Smooth muscle cell (in vitro differentiated cells): ENCODE measurements around the gene LRRC8C. TPM values are rescaled to one million over a fixed set of nuclear protein-coding genes. Genes with fewer than 3 reads are reported as not detected.

ENCODE experiments used
- DNase-seq: peaks from one replicate; lab custom pipeline; 2025; ENCODE audit not compliant: unreplicated experiment; lab: John Stamatoyannopoulos, UW
- H2AFZ ChIP-seq: fragments of 200-600 bp; sonication (generic); 2 replicates; pipeline ENCODE4 v1.6.0; 2016; ENCODE audit warnings: antibody characterized with exemption, low read depth, mild to moderate bottlenecking
- H3F3A ChIP-seq: fragments of 200-600 bp; sonication (generic); 2 replicates; pipeline ENCODE4 v1.6.0; 2017; ENCODE audit warnings: antibody characterized with exemption, low read depth
- H3K27ac ChIP-seq: fragments of 200-600 bp; sonication (generic); 2 replicates; pipeline ENCODE4 v1.5.1; 2016; ENCODE audit warnings: low read depth, mild to moderate bottlenecking
- H3K27me3 ChIP-seq: fragments of 200-600 bp; sonication (generic); 2 replicates; pipeline ENCODE4 v1.6.1; 2016; ENCODE audit warnings: low read depth, mild to moderate bottlenecking
- H3K36me3 ChIP-seq: fragments of 200-600 bp; sonication (generic); 2 replicates; pipeline ENCODE4 v1.5.1; 2016; ENCODE audit warnings: low read depth
- H3K4me1 ChIP-seq: fragments of 200-600 bp; sonication (generic); 2 replicates; pipeline ENCODE4 v1.5.1; 2016; ENCODE audit warnings: low read depth
- H3K4me2 ChIP-seq: fragments of 200-600 bp; sonication (generic); 2 replicates; pipeline ENCODE4 v1.6.0; 2016; ENCODE audit warnings: mild to moderate bottlenecking
- H3K4me3 ChIP-seq: fragments of 200-600 bp; sonication (generic); 2 replicates; pipeline ENCODE4 v1.5.1; 2016; ENCODE audit warnings: mild to moderate bottlenecking
- H3K79me2 ChIP-seq: fragments of 200-600 bp; sonication (generic); 2 replicates; pipeline ENCODE4 v1.6.0; 2016; ENCODE audit warnings: low read depth, mild to moderate bottlenecking
- H3K9ac ChIP-seq: fragments of 200-600 bp; sonication (generic); 2 replicates; pipeline ENCODE4 v1.6.0; 2016; ENCODE audit warnings: low read depth
- H3K9me3 ChIP-seq: fragments of 200-600 bp; sonication (generic); replicated peaks from 2 replicates; pipeline ENCODE4 v1.5.1; 2016; ENCODE audit warnings: low read depth
- H4K20me1 ChIP-seq: fragments of 200-600 bp; sonication (generic); 2 replicates; pipeline ENCODE4 v1.6.0; 2016; ENCODE audit warnings: low read depth
- CTCF ChIP-seq: fragments of 200-600 bp; sonication (generic); IDR thresholded peaks from 2 replicates; pipeline ENCODE4 v1.5.1; 2017; ENCODE audit warnings: borderline replicate concordance, mild to moderate bottlenecking, antibody characterized with exemption; ENCODE audit not compliant: insufficient read depth, poor library complexity, severe bottlenecking
- WGBS: methylation state at CpG from one replicate; pipeline ENCODE4 v1.1.7; 2016; ENCODE audit warnings: low lambda C conversion rate; 5-methylcytosine and 5-hydroxymethylcytosine counted together
- polyA plus RNA-seq: library from polyadenylated mRNA; unstranded; fragments of >200 nt; fragmentation: Nextera tagmentation; extraction: Ambion mirVana; gene quantifications from 2 replicates; pipeline ENCODE4 v1.2.1, GENCODE V29; 2016
- total RNA-seq: library from RNA; depleted of rRNA; stranded (reverse); fragments of >200 nt; gene quantifications from 2 replicates; pipeline ENCODE4 v1.2.3, GENCODE V29; 2014

The LRRC8C gene
- total RNA-seq (4.9 and 7.2 TPM in 2 replicates), polyA plus RNA-seq (2.2 and 2.6 TPM in 2 replicates)

DNA sequence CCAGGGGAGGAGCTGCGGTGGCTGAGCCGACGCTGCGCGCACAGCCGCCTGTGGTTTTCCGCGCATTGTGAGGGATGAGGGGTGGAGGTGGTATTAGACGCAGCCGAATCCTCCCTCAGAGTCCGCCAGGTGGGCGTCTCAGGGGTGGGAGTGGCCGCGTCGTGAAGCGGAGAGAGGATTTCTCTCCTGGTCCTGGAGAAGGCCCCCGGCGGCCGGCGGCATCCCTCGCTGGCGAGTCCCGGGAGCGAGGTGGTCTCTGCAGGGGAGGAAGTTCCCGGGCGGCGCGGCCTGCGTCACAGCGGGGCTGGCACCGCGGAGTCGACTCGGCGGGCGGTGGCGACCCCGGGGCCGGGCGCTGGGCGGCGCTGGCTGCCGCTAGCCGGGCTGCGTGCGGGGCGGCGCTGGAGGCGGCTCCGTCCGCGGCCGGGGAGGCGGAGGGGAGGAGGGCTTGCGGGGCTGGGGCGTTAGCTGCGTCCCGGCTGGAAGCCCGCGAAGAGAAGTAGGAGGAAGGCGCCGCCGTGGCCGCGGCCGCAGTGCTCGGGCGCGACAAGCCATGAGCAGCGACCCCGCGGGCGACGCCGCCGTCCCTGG lies at the start of gene LRRC8C:
TSS of gene LRRC8C (plus strand) at position 464 of the 591 bp plus-strand sequence. CDS start 53,354 bp downstream, outside the sequence.
- Histone ChIP-seq H3K79me2 (peaks cover 6% of the 10 kb centered on the region), H3K9me3 (no peaks in the 10 kb centered on the region), H3K4me2 (peak within 1 kb of the TSS; percentile 89), H4K20me1 (no peaks in the 10 kb centered on the region), H3K4me3 (peak within 1 kb of the TSS; percentile 86), H3K27me3 (peaks cover 5% of the 10 kb centered on the region), H3K9ac (peak within 1 kb of the TSS; percentile 61), H3K36me3 (no peaks in the 10 kb centered on the region), H3K27ac (no peak within 1 kb of the TSS), H2AFZ (peak within 1 kb of the TSS; percentile 97), H3F3A (no peaks in the 10 kb centered on the region), H3K4me1 (peaks cover 14% of the 10 kb centered on the region)
- peak; percentile 51 for DNase-seq
- TF ChIP-seq CTCF: peak; percentile 12
- under 1% methylated on average over 51 of the region's 76 CpGs for WGBS

GRCh38 chr1:89584211-89584610 lies 48.7 kb upstream of the LRRC8C start:
- Histone ChIP-seq H3K4me2 (no peak overlapping the region), H3K9ac (no peak overlapping the region), H3K4me1 (no peaks in the 10 kb centered on the region), H3K27ac (no peak overlapping the region), H3K27me3 (no peaks in the 10 kb centered on the region), H3K4me3 (no peak overlapping the region), H2AFZ (no peak overlapping the region), H3K36me3 (no peaks in the 10 kb centered on the region), H3F3A (peaks cover 5% of the 10 kb centered on the region), H3K79me2 (no peaks in the 10 kb centered on the region), H3K9me3 (no peaks in the 10 kb centered on the region), H4K20me1 (no peaks in the 10 kb centered on the region)
- WGBS: 91% methylated on average over 2 of the region's 2 CpGs
- no peak for DNase-seq
- TF ChIP-seq CTCF: no peak

DNA sequence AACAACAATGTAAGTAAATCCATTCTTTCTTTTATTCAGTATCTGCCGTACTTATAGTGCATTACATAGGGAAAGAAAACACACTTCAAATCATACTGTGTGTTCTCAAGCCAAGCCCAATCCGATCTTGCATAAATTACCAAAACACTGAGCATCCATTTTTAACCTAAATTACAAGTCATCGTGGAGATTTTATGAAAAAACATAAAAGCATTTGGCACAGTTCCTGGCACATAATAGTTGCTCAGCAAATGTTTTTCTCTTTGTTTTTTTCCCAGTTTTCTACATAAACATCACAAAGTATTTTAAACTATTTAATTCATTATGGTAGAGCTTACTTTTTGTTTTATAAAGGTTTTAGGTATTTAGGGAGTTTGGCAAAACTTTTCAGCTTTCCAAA lies 48.1 kb upstream of the LRRC8C start:
- Histone ChIP-seq H4K20me1 (no peaks in the 10 kb centered on the region), H3K9me3 (no peaks in the 10 kb centered on the region), H3K79me2 (no peaks in the 10 kb centered on the region), H3K9ac (no peak overlapping the region), H3K27me3 (no peaks in the 10 kb centered on the region), H3K4me3 (no peak overlapping the region), H2AFZ (no peak overlapping the region), H3K36me3 (no peaks in the 10 kb centered on the region), H3K4me2 (no peak overlapping the region), H3K27ac (no peak overlapping the region), H3K4me1 (peaks cover 4% of the 10 kb centered on the region), H3F3A (peaks cover 5% of the 10 kb centered on the region)
- WGBS: 97% methylated on average over 3 of the region's 3 CpGs
- DNase-seq: no peak
- TF ChIP-seq CTCF: no peak

DNA sequence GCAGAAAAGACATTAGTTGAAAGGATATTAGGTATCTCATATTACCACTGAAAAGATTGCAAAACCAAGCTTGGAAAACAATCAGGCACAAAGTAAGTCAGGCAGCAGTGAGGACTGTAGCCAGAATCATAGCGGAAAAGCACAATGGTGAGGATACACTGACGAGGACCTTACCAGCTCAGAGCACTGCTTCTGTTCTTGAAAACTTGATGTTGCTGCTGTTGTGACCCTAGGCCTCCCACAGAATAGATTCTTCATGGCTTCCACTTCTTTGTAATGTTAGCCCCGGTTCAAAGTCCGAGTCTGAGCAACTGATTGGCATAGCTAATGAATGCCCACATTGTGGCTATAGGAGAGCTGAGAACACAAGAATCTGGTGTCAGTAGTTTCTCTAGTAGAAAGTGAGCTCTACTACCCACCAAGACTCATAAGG lies 45.2 kb upstream of the LRRC8C start:
- Histone ChIP-seq H3K27ac (no peak overlapping the region), H2AFZ (no peak overlapping the region), H3K4me3 (no peak overlapping the region), H3K79me2 (no peaks in the 10 kb centered on the region), H3K36me3 (no peaks in the 10 kb centered on the region), H3K9ac (no peak overlapping the region), H3K4me2 (no peak overlapping the region), H3K9me3 (no peaks in the 10 kb centered on the region), H3F3A (no peaks in the 10 kb centered on the region), H4K20me1 (no peaks in the 10 kb centered on the region), H3K4me1 (peaks cover 10% of the 10 kb centered on the region), H3K27me3 (no peaks in the 10 kb centered on the region)
- TF ChIP-seq CTCF: no peak
- 99% methylated on average over 4 of the region's 4 CpGs for WGBS
- DNase-seq: no peak
